HEK293 (cell line): ENCODE results near the gene CEP85L.
A peak's percentile ranks its signal among the peaks of the same experiment; 100 is the strongest.

Source experiments
- CTCF ChIA-PET: fragments of 350-600 bp; formaldehyde crosslinking; extraction: SDS; loops from one replicate; lab custom pipeline; 2021; ENCODE audit warnings: antibody characterized with exemption; lab: Yijun Ruan, JAX
- POLR2A ChIA-PET: fragments of 300-600 bp; formaldehyde crosslinking; extraction: SDS; loops from one replicate; lab custom pipeline; 2020; ENCODE audit warnings: antibody characterized with exemption, inconsistent platforms; lab: Yijun Ruan, JAX
- H3K27ac ChIP-seq: fragments of 200-500 bp; sonication (Bioruptor generic); 2 replicates; pipeline ENCODE4 v1.5.1; 2014; ENCODE audit warnings: low read depth, low read length, control low read depth, inconsistent platforms; ENCODE audit errors: extremely low read depth
- H3K36me3 ChIP-seq, 2 experiments: fragments of 200-500 bp in 1 of 2; sonication (Bioruptor generic) in 1 of 2; 1 replicate in 1 of 2; 2 replicates in 1 of 2; pipeline ENCODE4 v1.5.1; 2014 to 2017; ENCODE audit warnings: inconsistent platforms in 2 of 2, low read length in 2 of 2; ENCODE audit not compliant: control insufficient read depth in 2 of 2, insufficient read depth in 1 of 2
- H3K4me1 ChIP-seq: fragments of 200-500 bp; sonication (Bioruptor generic); 2 replicates; pipeline ENCODE4 v1.5.1; 2014; ENCODE audit warnings: mild to moderate bottlenecking, low read length, inconsistent platforms; ENCODE audit not compliant: control insufficient read depth, insufficient read depth
- H3K4me3 ChIP-seq: 2 replicates; pipeline ENCODE4 v1.5.1; 2011; ENCODE audit warnings: low read depth, mild to moderate bottlenecking, control low read depth, low read length, moderate library complexity
- H3K9me3 ChIP-seq: fragments of 200-500 bp; sonication (Bioruptor generic); 2 replicates; pipeline ENCODE4 v1.5.1; 2014; ENCODE audit warnings: low read depth, low read length, inconsistent platforms; ENCODE audit not compliant: control insufficient read depth, insufficient read depth
- GFI1B ChIP-seq: fragments of 450-650 bp; formaldehyde crosslinking; IDR thresholded peaks from 2 replicates; pipeline ENCODE4 v1.5.1; 2016; ENCODE audit warnings: missing biosample characterization, missing genetic modification characterization
- GLI2 ChIP-seq: fragments of 450-650 bp; formaldehyde crosslinking; IDR thresholded peaks from 2 replicates; pipeline ENCODE4; 2017; ENCODE audit warnings: missing biosample characterization, missing genetic modification characterization, low read depth, borderline replicate concordance
- GLI4 ChIP-seq: fragments of 450-650 bp; formaldehyde crosslinking; IDR thresholded peaks from 2 replicates; pipeline ENCODE4 v1.5.1; 2016; ENCODE audit warnings: missing biosample characterization, missing genetic modification characterization
- GLIS1 ChIP-seq: fragments of 450-650 bp; formaldehyde crosslinking; IDR thresholded peaks from 2 replicates; pipeline ENCODE4 v1.5.1; 2016; ENCODE audit warnings: missing biosample characterization, missing genetic modification characterization
- MEIS1 ChIP-seq: sonication (generic); formaldehyde crosslinking; IDR thresholded peaks from 2 replicates; pipeline ENCODE4 v1.8.1; 2022; ENCODE audit warnings: missing genetic modification reagents, mild to moderate bottlenecking, borderline replicate concordance
- RBAK ChIP-seq: fragments of 450-650 bp; formaldehyde crosslinking; IDR thresholded peaks from 2 replicates; pipeline ENCODE4 v1.5.1; 2016; ENCODE audit warnings: missing biosample characterization, missing genetic modification characterization
- SCRT2 ChIP-seq: fragments of 450-650 bp; formaldehyde crosslinking; IDR thresholded peaks from 2 replicates; pipeline ENCODE4 v1.5.1; 2016; ENCODE audit warnings: missing biosample characterization, missing genetic modification characterization
- TRIM28 ChIP-seq: IDR thresholded peaks from 2 replicates; pipeline ENCODE4 v1.6.1; 2011; ENCODE audit warnings: low read length, control low read depth, borderline replicate concordance
- WT1 ChIP-seq: fragments of 450-650 bp; formaldehyde crosslinking; IDR thresholded peaks from 2 replicates; pipeline ENCODE4 v1.5.1; 2016; ENCODE audit warnings: missing biosample characterization, missing genetic modification characterization
- ZBTB17 ChIP-seq: fragments of 450-650 bp; formaldehyde crosslinking; IDR thresholded peaks from 2 replicates; pipeline ENCODE4 v1.5.1; 2016; ENCODE audit warnings: missing biosample characterization, missing genetic modification characterization
- ZFP41 ChIP-seq: fragments of 450-650 bp; formaldehyde crosslinking; IDR thresholded peaks from 2 replicates; pipeline ENCODE4 v1.5.1; 2016; ENCODE audit warnings: missing biosample characterization, missing genetic modification characterization, borderline replicate concordance
- ZNF146 ChIP-seq: fragments of 450-650 bp; formaldehyde crosslinking; IDR thresholded peaks from 2 replicates; pipeline ENCODE4 v1.5.1; 2016; ENCODE audit warnings: missing biosample characterization, missing genetic modification characterization
- ZNF16 ChIP-seq: fragments of 450-650 bp; formaldehyde crosslinking; IDR thresholded peaks from 2 replicates; pipeline ENCODE4 v1.5.1; 2016; ENCODE audit warnings: low read depth, missing biosample characterization, missing genetic modification characterization
- ZNF174 ChIP-seq: fragments of 450-650 bp; formaldehyde crosslinking; IDR thresholded peaks from 2 replicates; pipeline ENCODE4 v1.5.0; 2017; ENCODE audit warnings: missing biosample characterization, mild to moderate bottlenecking, missing genetic modification characterization
- ZNF266 ChIP-seq: fragments of 450-650 bp; formaldehyde crosslinking; IDR thresholded peaks from 2 replicates; pipeline ENCODE4 v1.5.1; 2016; ENCODE audit warnings: missing biosample characterization, missing genetic modification characterization, low read depth
- ZNF292 ChIP-seq: fragments of 450-650 bp; formaldehyde crosslinking; IDR thresholded peaks from 2 replicates; pipeline ENCODE4 v1.5.1; 2016; ENCODE audit warnings: low read depth, missing biosample characterization, missing genetic modification characterization, borderline replicate concordance
- ZNF324 ChIP-seq: fragments of 450-650 bp; formaldehyde crosslinking; IDR thresholded peaks from 2 replicates; pipeline ENCODE4 v1.5.1; 2016; ENCODE audit warnings: missing biosample characterization, missing genetic modification characterization
- ZNF391 ChIP-seq: fragments of 450-650 bp; formaldehyde crosslinking; IDR thresholded peaks from 2 replicates; pipeline ENCODE4 v1.5.1; 2016; ENCODE audit warnings: low read depth, missing biosample characterization, missing genetic modification characterization, borderline replicate concordance
- ZNF549 ChIP-seq: fragments of 450-650 bp; IDR thresholded peaks from 2 replicates; pipeline ENCODE4 v1.5.1; 2018; ENCODE audit warnings: missing biosample characterization, missing genetic modification characterization, mild to moderate bottlenecking, inconsistent platforms, moderate library complexity
- ZNF555 ChIP-seq: fragments of 450-650 bp; formaldehyde crosslinking; conservative IDR thresholded peaks from 2 replicates; pipeline ENCODE4 v1.5.1; 2017; ENCODE audit warnings: missing biosample characterization, mild to moderate bottlenecking, missing genetic modification characterization, inconsistent platforms
- ZNF623 ChIP-seq: fragments of 450-650 bp; formaldehyde crosslinking; IDR thresholded peaks from 2 replicates; pipeline ENCODE4 v1.5.1; 2016; ENCODE audit warnings: missing biosample characterization, missing genetic modification characterization
- ZNF624 ChIP-seq: fragments of 450-650 bp; formaldehyde crosslinking; IDR thresholded peaks from 2 replicates; pipeline ENCODE4 v1.5.1; 2017; ENCODE audit warnings: missing biosample characterization, missing genetic modification characterization
- ZNF654 ChIP-seq: fragments of 450-650 bp; formaldehyde crosslinking; IDR thresholded peaks from 2 replicates; pipeline ENCODE4 v1.5.1; 2016; ENCODE audit warnings: low read depth, missing biosample characterization, missing genetic modification characterization
- ZNF660 ChIP-seq: fragments of 450-650 bp; IDR thresholded peaks from 2 replicates; pipeline ENCODE4 v1.5.1; 2018; ENCODE audit warnings: missing biosample characterization, mild to moderate bottlenecking, missing genetic modification characterization
- ZNF664 ChIP-seq: fragments of 450-650 bp; formaldehyde crosslinking; IDR thresholded peaks from 2 replicates; pipeline ENCODE4 v1.5.1; 2016; ENCODE audit warnings: missing biosample characterization, missing genetic modification characterization
- ZNF670 ChIP-seq: fragments of 450-650 bp; formaldehyde crosslinking; IDR thresholded peaks from 2 replicates; pipeline ENCODE4 v1.5.1; 2016; ENCODE audit warnings: missing biosample characterization, missing genetic modification characterization, low read depth
- ZNF701 ChIP-seq: fragments of 450-650 bp; formaldehyde crosslinking; IDR thresholded peaks from 2 replicates; pipeline ENCODE4 v1.5.1; 2016; ENCODE audit warnings: missing biosample characterization, missing genetic modification characterization
- ZNF792 ChIP-seq: fragments of 450-650 bp; formaldehyde crosslinking; IDR thresholded peaks from 2 replicates; pipeline ENCODE4 v1.5.1; 2016; ENCODE audit warnings: missing biosample characterization, missing genetic modification characterization
- ZNF843 ChIP-seq: fragments of 450-650 bp; formaldehyde crosslinking; IDR thresholded peaks from 2 replicates; pipeline ENCODE4 v1.5.1; 2016; ENCODE audit warnings: missing biosample characterization, missing genetic modification characterization
- TF ChIP-seq, protein P1 (sequence below): fragments of 450-650 bp; IDR thresholded peaks from 2 replicates; pipeline ENCODE4 v1.5.1; 2018; ENCODE audit warnings: missing biosample characterization, missing genetic modification characterization
- TF ChIP-seq, protein P2 (sequence below): fragments of 450-650 bp; IDR thresholded peaks from 2 replicates; pipeline ENCODE4 v1.5.1; 2018; ENCODE audit warnings: missing biosample characterization, mild to moderate bottlenecking, missing genetic modification characterization
- TF ChIP-seq, protein P3 (sequence below): fragments of 450-650 bp; formaldehyde crosslinking; IDR thresholded peaks from 2 replicates; pipeline ENCODE4 v1.5.1; 2016; ENCODE audit warnings: missing biosample characterization, missing genetic modification characterization
- TF ChIP-seq, protein P4 (sequence below): fragments of 450-650 bp; formaldehyde crosslinking; IDR thresholded peaks from 2 replicates; pipeline ENCODE4; 2016; ENCODE audit warnings: missing biosample characterization, missing genetic modification characterization

CEP85L gene

DNA sequence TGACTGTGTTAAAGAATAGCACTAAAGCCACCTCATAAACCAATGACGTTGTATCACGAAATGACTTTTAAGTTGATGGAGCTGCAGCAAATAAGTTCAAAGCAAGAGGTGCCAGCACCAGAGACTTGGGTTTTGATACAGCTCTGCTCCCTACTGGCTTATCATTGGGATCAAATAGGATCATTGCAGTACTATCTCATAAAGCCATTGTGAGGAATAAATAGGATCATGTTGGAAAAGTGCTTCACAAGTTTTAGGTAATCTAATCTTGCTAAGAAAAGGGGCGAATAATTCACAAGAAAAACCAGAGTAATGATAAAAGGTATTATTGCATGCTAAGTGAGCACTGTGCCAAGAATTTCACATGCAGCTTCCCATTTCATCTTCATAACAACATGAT, 10.4 kb upstream of the CEP85L start:
- Histone ChIP-seq H3K36me3 (no peaks in the 10 kb centered on the region), H3K27ac (no peak overlapping the region), H3K4me1 (peaks cover 14% of the 10 kb centered on the region), H3K9me3 (no peaks in the 10 kb centered on the region), H3K4me3 (no peak overlapping the region)
- POLR2A ChIA-PET, result no interaction called here
- CTCF ChIA-PET, result interaction anchor here (0.6 kb wide), 1 partner anchor 448 kb away, joined by 3 read pairs; no protein-coding TSS in a partner anchor
- TF ChIP-seq ZNF792, result no peak
- no peak for TF ChIP-seq ZNF670 (tag by site-specific recombination)
- TF ChIP-seq ZNF292 (tag by site-specific recombination), result no peak
- TF ChIP-seq ZNF660 (tag by site-specific recombination), result no peak
- TF ChIP-seq ZNF664, result no peak
- TF ChIP-seq, protein P1, sequence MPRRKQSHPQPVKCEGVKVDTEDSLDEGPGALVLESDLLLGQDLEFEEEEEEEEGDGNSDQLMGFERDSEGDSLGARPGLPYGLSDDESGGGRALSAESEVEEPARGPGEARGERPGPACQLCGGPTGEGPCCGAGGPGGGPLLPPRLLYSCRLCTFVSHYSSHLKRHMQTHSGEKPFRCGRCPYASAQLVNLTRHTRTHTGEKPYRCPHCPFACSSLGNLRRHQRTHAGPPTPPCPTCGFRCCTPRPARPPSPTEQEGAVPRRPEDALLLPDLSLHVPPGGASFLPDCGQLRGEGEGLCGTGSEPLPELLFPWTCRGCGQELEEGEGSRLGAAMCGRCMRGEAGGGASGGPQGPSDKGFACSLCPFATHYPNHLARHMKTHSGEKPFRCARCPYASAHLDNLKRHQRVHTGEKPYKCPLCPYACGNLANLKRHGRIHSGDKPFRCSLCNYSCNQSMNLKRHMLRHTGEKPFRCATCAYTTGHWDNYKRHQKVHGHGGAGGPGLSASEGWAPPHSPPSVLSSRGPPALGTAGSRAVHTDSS (tag by site-specific recombination), result no peak
- TF ChIP-seq TRIM28, result no peak
- TF ChIP-seq ZNF654 (tag by site-specific recombination), result no peak
- no peak for TF ChIP-seq ZNF146 (tag by site-specific recombination)
- TF ChIP-seq ZFP41 (tag by site-specific recombination), result no peak
- TF ChIP-seq ZNF701, result no peak
- no peak for TF ChIP-seq ZNF549 (tag by site-specific recombination)
- TF ChIP-seq ZNF16 (tag by site-specific recombination), result no peak
- TF ChIP-seq, all 188 proteins: peak for 0

DNA sequence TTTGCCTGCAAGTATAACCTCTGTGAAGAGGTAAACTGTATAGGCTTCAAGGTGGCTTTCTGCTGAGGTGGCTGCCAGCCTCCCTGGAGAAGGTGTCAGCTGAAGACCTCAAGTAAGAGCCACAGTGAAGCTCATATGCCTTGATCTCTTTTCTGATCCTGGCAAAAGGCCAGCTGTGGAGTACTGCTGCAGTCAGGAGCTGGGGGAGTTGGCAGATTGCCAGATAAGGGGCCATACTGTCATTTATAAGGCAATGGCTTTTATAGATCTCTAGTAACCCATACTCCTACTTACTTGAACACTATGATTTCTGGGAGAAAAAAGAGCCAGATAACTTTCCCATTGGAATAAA, 8.8 kb upstream of the CEP85L start:
- Histone ChIP-seq H3K4me1 (peaks cover 14% of the 10 kb centered on the region), H3K36me3 (no peaks in the 10 kb centered on the region), H3K27ac (peak overlapping the region; percentile 34; the same call in 1 of the 2 replicates), H3K9me3 (no peaks in the 10 kb centered on the region), H3K4me3 (no peak overlapping the region)
- CTCF ChIA-PET, result interaction anchor here (1.1 to 1.2 kb wide), 2 partner anchors 9 to 95 kb away, joined by 3 read pairs; partner anchors contain the start of gene CEP85L
- POLR2A ChIA-PET, result interaction anchor here (1.4 kb wide), 1 partner anchor 9 kb away, joined by 15 read pairs; the partner anchor contains the start of gene CEP85L
- TF ChIP-seq ZNF391 (tag by site-specific recombination), result no peak
- no peak for TF ChIP-seq MEIS1
- peak; percentile 99 for TF ChIP-seq ZNF660 (tag by site-specific recombination)
- TF ChIP-seq ZNF555 (tag by site-specific recombination), result no peak
- TF ChIP-seq ZNF624 (tag by site-specific recombination), result 0 out of 2 replicates have a peak, but pooled peaks have one; percentile 87
- TF ChIP-seq GLI4 (tag by site-specific recombination), result no peak
- no peak; the same call in 1 of the 2 replicates for TF ChIP-seq GLI2
- TF ChIP-seq GFI1B (tag by site-specific recombination), result no peak
- peak; percentile 63; the same call in 1 of the 2 replicates for TF ChIP-seq ZBTB17 (tag by site-specific recombination)
- no peak for TF ChIP-seq GLIS1 (tag by site-specific recombination)
- TF ChIP-seq, protein P2, sequence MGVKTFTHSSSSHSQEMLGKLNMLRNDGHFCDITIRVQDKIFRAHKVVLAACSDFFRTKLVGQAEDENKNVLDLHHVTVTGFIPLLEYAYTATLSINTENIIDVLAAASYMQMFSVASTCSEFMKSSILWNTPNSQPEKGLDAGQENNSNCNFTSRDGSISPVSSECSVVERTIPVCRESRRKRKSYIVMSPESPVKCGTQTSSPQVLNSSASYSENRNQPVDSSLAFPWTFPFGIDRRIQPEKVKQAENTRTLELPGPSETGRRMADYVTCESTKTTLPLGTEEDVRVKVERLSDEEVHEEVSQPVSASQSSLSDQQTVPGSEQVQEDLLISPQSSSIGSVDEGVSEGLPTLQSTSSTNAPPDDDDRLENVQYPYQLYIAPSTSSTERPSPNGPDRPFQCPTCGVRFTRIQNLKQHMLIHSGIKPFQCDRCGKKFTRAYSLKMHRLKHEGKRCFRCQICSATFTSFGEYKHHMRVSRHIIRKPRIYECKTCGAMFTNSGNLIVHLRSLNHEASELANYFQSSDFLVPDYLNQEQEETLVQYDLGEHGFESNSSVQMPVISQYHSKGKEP, result peak; percentile 93
- TF ChIP-seq ZNF843, result peak; percentile 43; the same call in 1 of the 2 replicates
- TF ChIP-seq ZNF266 (tag by site-specific recombination), result no peak
- TF ChIP-seq ZNF174 (tag by site-specific recombination), result peak; percentile 91
- no peak for TF ChIP-seq ZNF623 (tag by site-specific recombination)
- TF ChIP-seq SCRT2 (tag by site-specific recombination), result no peak
- no peak for TF ChIP-seq WT1 (tag by site-specific recombination)
- TF ChIP-seq RBAK (tag by site-specific recombination), result no peak
- no peak for TF ChIP-seq ZNF324 (tag by site-specific recombination)
- TF ChIP-seq, protein P3, sequence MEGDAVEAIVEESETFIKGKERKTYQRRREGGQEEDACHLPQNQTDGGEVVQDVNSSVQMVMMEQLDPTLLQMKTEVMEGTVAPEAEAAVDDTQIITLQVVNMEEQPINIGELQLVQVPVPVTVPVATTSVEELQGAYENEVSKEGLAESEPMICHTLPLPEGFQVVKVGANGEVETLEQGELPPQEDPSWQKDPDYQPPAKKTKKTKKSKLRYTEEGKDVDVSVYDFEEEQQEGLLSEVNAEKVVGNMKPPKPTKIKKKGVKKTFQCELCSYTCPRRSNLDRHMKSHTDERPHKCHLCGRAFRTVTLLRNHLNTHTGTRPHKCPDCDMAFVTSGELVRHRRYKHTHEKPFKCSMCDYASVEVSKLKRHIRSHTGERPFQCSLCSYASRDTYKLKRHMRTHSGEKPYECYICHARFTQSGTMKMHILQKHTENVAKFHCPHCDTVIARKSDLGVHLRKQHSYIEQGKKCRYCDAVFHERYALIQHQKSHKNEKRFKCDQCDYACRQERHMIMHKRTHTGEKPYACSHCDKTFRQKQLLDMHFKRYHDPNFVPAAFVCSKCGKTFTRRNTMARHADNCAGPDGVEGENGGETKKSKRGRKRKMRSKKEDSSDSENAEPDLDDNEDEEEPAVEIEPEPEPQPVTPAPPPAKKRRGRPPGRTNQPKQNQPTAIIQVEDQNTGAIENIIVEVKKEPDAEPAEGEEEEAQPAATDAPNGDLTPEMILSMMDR (tag by site-specific recombination), result no peak
- TF ChIP-seq, protein P4, sequence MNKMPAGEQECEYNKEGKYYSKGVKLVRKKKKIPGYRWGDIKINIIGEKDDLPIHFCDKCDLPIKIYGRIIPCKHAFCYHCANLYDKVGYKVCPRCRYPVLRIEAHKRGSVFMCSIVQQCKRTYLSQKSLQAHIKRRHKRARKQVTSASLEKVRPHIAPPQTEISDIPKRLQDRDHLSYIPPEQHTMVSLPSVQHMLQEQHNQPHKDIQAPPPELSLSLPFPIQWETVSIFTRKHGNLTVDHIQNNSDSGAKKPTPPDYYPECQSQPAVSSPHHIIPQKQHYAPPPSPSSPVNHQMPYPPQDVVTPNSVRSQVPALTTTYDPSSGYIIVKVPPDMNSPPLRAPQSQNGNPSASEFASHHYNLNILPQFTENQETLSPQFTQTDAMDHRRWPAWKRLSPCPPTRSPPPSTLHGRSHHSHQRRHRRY (tag by site-specific recombination), result no peak
